Skeletal muscle tissue (tissue), 4 donors: ENCODE data around the gene DUSP7. TPM values are rescaled to one million over a fixed set of nuclear protein-coding genes. Genes with fewer than 3 reads are reported as not detected.

Experiments used
- H3K27ac ChIP-seq: one replicate; pipeline ENCODE4 v1.7.0; 2013; ENCODE audit warnings: mild to moderate bottlenecking, low read depth, low read length, inconsistent platforms
- H3K27me3 ChIP-seq, 3 donors: one replicate each; pipeline ENCODE4 v1.7.0; 2013; ENCODE audit warnings: low read length in 3 of 3; ENCODE audit not compliant: control insufficient read depth in 3 of 3, insufficient read depth in 3 of 3
- H3K36me3 ChIP-seq, 3 donors: one replicate each; pipeline ENCODE4 v1.7.0; 2013; ENCODE audit warnings: low read length in 3 of 3; ENCODE audit not compliant: control insufficient read depth in 3 of 3, insufficient read depth in 3 of 3
- H3K4me1 ChIP-seq, 3 donors: one replicate each; pipeline ENCODE4 v1.7.0; 2013; ENCODE audit warnings: low read length in 3 of 3, mild to moderate bottlenecking in 3 of 3; ENCODE audit not compliant: control insufficient read depth in 3 of 3, insufficient read depth in 3 of 3
- H3K4me3 ChIP-seq, 3 donors: one replicate each; pipeline ENCODE4 v1.7.0; 2013; ENCODE audit warnings: low read length in 3 of 3
- H3K9ac ChIP-seq, 3 donors: one replicate each; pipeline ENCODE4 v1.7.0; 2013; ENCODE audit warnings: low read length in 3 of 3, mild to moderate bottlenecking in 3 of 3, moderate library complexity in 2 of 3, low read depth in 1 of 3
- H3K9me3 ChIP-seq, 3 donors: one replicate each; pipeline ENCODE4 v1.7.0; 2013; ENCODE audit warnings: low read length in 3 of 3; ENCODE audit not compliant: control insufficient read depth in 3 of 3
- total RNA-seq: library from RNA; depleted of rRNA; stranded (reverse); fragments of >200 nt; gene quantifications from one replicate; pipeline ENCODE4 v1.2.3, GENCODE V29; 2014
- donor health status: Osteomylitis.

The DUSP7 gene
- total RNA-seq, 1 donor from 2014 or later: 5.2 TPM

DNA sequence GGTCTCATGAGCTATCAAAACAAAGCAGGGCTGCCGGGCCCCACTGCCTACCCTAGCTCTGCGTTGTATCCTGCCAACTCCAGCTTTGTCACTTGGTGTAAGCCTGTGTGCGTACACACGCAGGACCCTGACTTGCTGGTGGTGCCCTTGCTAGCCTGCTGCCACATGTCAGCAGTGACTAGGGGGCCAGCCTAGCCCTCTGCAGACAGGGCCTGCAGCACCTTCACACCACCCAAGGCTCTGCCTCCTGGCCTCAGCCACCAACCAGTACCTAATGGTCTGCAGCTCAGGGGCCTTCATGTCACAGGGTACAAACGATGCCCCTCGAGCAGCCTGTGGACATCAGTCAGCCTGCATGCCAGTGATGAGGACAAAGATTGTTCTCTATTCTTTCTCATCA is 30.1 kb upstream of the DUSP7 start:
- H3K4me1 ChIP-seq: peaks cover 45 to 58% (median 49%) of the 10 kb centered on the region in 3 donors
- H3K36me3 ChIP-seq: no peaks in the 10 kb centered on the region
- no peak overlapping the region for H3K27ac ChIP-seq
- no peak overlapping the region for H3K4me3 ChIP-seq
- H3K9me3 ChIP-seq: no peaks in the 10 kb centered on the region
- no peaks in the 10 kb centered on the region for H3K27me3 ChIP-seq
- no peak overlapping the region for H3K9ac ChIP-seq

DNA sequence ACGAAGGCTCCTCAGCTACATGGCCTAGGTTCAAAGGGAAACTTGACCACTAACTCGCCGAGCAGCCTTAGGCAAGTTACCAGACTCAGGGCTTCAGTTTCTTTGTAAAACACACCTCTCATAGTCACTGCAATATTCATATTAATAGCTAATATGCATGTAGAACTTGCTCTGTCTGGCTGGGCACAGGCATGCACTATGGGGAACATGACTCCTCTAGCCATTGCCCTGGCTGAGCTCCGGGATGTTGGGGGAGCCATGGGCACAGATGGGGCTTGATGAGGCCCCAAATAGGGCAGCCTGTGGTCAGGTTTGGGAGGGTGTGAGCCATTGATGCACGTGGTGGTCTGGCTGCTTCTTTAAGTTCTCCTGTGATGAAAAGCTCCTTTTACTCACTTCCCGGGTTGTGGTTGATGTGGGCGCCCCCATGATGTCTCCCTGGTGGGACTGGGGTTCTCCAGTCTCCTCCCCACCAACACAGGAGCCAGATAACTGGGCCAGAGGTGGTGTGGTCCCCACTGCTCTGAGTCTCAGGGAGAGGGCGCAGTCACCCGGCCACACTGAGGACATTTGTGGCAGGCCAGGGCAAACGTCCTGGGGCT is 29.4 kb upstream of the DUSP7 start:
- Histone ChIP-seq H3K4me3 (no peak overlapping the region), H3K9ac (no peak overlapping the region), H3K36me3 (no peaks in the 10 kb centered on the region), H3K4me1 (peaks cover 42 to 51% (median 43%) of the 10 kb centered on the region in 3 donors), H3K9me3 (no peaks in the 10 kb centered on the region), H3K27ac (no peak overlapping the region), H3K27me3 (no peaks in the 10 kb centered on the region)

DNA sequence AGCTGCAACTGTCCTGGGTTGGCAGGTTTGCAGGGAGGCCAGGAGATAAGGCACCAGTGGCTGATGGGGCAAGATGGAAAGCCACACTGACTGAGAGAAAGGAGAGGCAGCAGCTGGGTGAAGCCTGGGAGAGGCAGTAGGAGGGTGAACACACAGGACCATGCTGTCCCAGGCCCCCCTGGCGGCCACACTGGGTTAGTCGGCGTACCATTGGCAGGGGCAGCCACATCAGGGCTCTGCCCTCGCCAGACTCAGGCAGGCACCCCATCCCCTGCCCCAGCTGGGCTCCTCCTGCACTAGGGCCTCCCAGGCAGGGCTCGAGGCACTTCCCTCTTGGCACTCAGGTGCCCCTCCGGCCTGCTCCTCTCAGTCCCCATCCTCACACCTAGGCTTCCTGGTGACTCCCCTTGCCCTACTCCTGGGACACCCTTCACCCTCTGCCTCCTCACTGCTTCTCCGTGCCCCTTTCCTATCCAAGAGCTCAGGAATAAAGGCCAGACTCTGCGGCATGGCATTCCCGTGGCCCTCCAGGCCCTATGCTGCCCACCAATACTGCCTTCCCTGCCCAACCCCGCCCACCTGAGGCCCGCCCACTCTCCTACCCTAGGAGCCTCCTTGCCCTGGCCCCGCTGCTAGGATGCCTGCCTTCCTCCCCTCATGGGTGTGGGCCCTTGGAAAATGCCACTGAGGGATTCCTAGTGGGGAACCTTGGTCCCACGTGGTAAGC is 28.7 kb upstream of the DUSP7 start:
- Histone ChIP-seq H3K9ac (no peak overlapping the region), H3K4me3 (no peak overlapping the region), H3K9me3 (no peaks in the 10 kb centered on the region), H3K36me3 (no peaks in the 10 kb centered on the region), H3K27ac (no peak overlapping the region), H3K27me3 (no peaks in the 10 kb centered on the region), H3K4me1 (peaks cover 35 to 44% (median 36%) of the 10 kb centered on the region in 3 donors)

DNA sequence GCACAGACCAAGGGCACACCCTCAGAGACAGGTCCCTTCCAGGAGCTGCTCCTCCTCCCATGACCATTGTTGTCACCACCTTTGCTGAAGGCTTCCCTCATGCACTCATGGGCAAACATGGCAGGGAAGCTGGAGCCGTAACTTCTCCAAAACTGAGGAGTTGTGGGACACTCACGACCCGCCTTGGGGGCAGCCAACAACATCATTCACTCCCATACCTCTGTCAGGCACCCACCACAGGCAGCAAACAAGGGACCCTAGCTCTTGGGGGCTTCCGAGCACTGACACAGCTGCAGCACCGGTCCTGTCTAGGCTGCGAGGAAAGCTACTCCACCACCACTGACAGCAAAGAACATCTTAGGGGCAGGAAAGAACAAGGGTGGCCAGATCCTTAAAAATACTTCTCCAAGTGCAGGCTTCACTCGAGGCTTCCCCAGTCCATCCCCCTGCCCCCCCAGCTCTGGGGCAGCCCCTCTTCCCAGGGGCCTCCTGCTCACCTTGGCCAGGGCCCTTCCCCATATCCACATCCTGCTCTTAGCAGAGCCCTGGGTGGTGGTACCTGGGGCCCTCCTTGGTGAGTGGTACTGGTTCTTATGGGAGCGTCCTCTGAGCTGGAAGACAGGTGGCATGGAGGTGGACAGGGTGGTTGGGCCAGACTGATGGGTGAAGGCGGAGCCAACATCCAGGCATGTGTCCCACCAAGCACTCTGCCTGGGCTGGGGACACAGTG is 28.0 kb upstream of the DUSP7 start:
- Histone ChIP-seq H3K9ac (no peak overlapping the region), H3K4me1 (peaks cover 28 to 37% (median 29%) of the 10 kb centered on the region in 3 donors), H3K27me3 (no peaks in the 10 kb centered on the region), H3K4me3 (no peak overlapping the region), H3K36me3 (no peaks in the 10 kb centered on the region), H3K9me3 (no peaks in the 10 kb centered on the region), H3K27ac (no peak overlapping the region)

DNA sequence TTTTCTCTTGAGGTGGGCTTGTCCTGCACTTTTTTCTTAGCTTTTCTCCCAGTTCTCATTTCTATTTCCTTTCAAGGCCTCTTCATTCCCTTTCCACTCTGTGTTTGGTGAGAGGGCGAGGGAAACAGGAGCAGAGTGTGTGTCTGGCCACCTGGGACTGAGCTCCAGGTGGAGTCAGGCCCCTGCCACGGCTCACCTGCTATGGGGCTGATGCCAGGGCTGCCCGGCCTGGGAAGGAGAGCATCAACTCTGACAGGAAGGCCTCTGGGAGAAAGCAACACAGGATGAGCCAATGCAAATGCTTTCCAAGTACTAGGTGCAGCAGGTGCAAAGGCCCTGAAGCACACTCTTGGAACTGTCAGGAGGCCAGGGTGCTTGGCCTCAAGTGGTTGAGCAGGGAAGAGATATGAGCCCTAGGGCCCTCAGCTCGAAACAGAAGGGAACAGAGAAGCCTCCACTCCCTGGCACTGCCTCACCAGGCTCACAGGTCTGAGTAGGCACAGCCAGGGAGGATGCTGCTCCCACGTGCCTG is 27.3 kb upstream of the DUSP7 start:
- Histone ChIP-seq H3K9me3 (no peaks in the 10 kb centered on the region), H3K4me1 (peaks cover 21 to 31% (median 24%) of the 10 kb centered on the region in 3 donors), H3K36me3 (no peaks in the 10 kb centered on the region), H3K27me3 (no peaks in the 10 kb centered on the region), H3K27ac (no peak overlapping the region), H3K9ac (no peak overlapping the region), H3K4me3 (no peak overlapping the region)

DNA sequence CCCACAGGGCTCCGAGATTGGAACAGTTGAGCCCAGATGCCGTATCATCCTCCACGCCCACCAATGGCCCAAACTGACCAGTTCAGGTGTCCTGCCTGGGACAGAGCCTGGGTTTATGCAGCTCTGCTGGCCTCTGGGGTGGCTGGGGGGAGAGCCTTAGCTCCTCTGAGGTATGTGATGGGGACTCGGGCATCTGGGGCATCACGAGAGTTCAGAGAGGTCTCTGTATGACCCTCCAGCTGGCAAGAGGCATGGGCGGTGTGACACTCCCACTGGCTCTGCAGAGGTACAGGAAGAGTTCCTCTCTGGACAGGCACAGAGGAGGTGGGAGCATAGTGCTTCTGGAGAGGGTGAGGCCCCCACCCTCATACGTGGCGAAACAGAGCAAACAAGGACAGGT is 26.6 kb upstream of the DUSP7 start:
- Histone ChIP-seq H3K4me1 (peaks cover 14 to 25% (median 18%) of the 10 kb centered on the region in 3 donors), H3K27ac (no peak overlapping the region), H3K9ac (no peak overlapping the region), H3K27me3 (no peaks in the 10 kb centered on the region), H3K36me3 (no peaks in the 10 kb centered on the region), H3K9me3 (no peaks in the 10 kb centered on the region), H3K4me3 (no peak overlapping the region)

DNA sequence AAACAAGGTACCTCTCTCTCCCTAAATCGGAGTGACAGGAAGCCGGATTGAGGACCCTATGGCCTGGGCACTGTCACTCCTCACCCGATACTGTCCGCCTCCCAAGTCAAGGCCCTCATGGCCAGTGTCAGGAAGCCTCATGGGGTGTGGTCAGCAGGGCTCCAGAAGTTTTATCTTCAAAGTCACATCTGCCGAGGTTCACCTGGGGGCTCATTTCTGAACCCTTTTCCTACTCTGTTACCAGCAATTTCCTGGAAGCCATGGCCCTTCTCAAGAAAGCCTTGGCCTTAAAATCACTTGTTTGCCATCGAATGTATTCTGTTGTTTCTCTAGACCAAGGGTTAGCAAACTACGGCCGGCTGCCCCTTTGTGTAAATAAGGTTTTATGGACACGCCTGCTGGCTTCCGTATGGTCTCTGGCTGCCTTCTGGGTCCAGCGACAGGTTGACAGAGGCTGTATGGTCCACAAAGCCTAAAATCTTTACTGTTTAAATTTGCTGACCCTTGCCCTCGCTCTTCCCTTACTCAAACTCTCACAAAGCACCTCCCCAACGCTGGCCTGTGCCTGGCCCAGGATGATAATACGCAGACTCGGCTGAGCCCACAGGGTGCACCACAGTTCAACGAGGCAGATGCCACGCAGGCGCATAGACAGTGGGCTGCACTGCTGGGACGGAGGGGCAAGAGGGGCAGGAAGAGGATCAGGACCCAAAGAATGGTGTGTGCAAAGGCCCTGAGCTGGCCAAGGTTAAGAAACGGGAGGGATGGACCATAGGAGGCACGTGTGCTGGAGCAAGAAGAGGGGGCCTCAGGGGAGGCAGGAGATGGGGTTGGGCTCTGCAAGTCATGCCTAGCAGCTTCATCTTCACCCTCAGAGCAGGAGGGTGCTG is 24.7 kb upstream of the DUSP7 start:
- H3K9ac ChIP-seq: no peak overlapping the region
- no peaks in the 10 kb centered on the region for H3K27me3 ChIP-seq
- no peaks in the 10 kb centered on the region for H3K36me3 ChIP-seq
- H3K9me3 ChIP-seq: no peaks in the 10 kb centered on the region
- H3K27ac ChIP-seq: no peak overlapping the region
- no peak overlapping the region for H3K4me3 ChIP-seq
- H3K4me1 ChIP-seq: peaks cover 0 to 11% (median under 1%) of the 10 kb centered on the region in 3 donors

DNA sequence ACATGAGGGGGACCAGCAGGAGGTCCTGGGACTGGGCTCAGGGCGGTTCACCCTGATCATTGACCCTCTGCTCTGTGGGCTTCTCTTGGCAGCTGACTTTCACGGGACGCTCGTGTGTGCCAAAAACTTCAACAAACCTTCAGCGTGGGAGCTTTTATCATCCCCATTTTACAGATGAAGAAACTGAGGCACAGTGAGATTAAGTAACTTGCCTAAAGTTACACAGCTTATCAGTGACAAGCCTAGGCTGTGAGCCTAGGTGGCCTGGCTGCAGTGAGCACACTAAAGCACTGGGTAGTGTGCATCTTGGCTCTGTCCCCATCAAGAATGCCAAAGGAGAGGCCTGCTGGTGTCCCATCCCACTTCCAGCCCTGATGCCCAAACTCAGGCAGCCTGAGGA is 23.6 kb upstream of the DUSP7 start:
- Histone ChIP-seq H3K27ac (no peak overlapping the region), H3K9ac (no peak overlapping the region), H3K27me3 (no peaks in the 10 kb centered on the region), H3K9me3 (no peaks in the 10 kb centered on the region), H3K36me3 (no peaks in the 10 kb centered on the region), H3K4me3 (no peak overlapping the region), H3K4me1 (peaks cover 0 to under 1% (median 0%) of the 10 kb centered on the region in 3 donors)

DNA sequence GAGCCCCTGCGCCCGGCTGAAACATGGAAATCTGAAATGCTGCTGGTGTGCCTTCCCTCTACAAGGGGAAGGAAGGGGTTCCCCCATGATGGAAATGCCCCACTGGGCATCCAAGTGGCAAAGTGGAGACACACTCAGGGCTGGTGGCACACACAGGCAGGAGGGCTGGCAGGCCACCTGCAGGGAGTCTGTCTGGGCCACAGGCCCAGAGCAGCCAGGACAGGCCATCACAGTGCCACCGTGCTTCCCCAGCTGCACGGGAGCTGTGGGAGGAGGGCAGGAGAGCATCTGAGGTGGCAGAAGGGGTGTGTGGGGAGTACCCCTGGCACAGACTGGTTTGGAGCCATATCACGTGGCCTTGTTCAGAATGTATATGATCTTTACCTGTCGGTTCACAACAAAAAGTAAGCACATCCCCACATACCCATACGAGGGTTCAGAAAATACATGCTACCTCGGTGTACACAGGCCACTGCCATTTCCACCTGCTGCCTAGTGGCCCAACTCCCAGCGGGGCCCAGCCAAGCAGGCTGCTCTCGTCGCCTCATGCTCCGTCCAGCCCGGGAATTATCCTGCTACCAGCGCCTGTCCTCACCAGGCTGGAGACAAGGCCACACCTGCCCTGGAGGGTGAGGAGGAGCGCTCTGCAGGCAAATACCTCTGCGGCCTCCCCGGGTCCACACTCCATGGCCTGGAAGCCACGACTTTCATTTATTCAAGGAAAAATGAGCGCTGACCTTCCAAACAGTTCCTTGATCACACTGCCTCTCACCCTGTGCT is 22.6 kb upstream of the DUSP7 start:
- Histone ChIP-seq H3K4me3 (no peak overlapping the region), H3K9me3 (no peaks in the 10 kb centered on the region), H3K4me1 (no peaks in the 10 kb centered on the region), H3K9ac (no peak overlapping the region), H3K27ac (no peak overlapping the region), H3K27me3 (no peaks in the 10 kb centered on the region), H3K36me3 (no peaks in the 10 kb centered on the region)
